ENCODE measurements around the gene CAST. TPM values are rescaled to one million over a fixed set of nuclear protein-coding genes. Genes with fewer than 3 reads are reported as not detected.

Gene CAST
- total RNA-seq, 1 experiment from 2014 or later, result 61.0 TPM

GRCh38 chr5:96703995-96704394 is 41.8 kb downstream of the CAST start:
- H3K27me3 ChIP-seq, result no peaks in the 10 kb centered on the region
- H3K36me3 ChIP-seq, result no peaks in the 10 kb centered on the region
- H3K4me3 ChIP-seq, result no peak overlapping the region
- H3K27ac ChIP-seq, result no peak overlapping the region
- H3K9me3 ChIP-seq (replicated peaks), result no peaks in the 10 kb centered on the region
- no peak for DNase-seq
- H3K4me1 ChIP-seq, result peaks cover 14% of the 10 kb centered on the region

GRCh38 chr5:96706433-96707111 is 44.4 kb downstream of the CAST start:
- Histone ChIP-seq H3K27me3 (no peaks in the 10 kb centered on the region), H3K36me3 (no peaks in the 10 kb centered on the region), H3K9me3 (replicated peaks) (no peaks in the 10 kb centered on the region), H3K4me1 (peaks cover 14% of the 10 kb centered on the region), H3K4me3 (peak overlapping the region; percentile 27), H3K27ac (peak overlapping the region; percentile 29)
- peak; percentile 34 to 69 for DNase-seq

GRCh38 chr5:96708600-96708999 is 46.4 kb downstream of the CAST start:
- Histone ChIP-seq H3K27me3 (no peaks in the 10 kb centered on the region), H3K4me1 (peaks cover 14% of the 10 kb centered on the region), H3K9me3 (replicated peaks) (no peaks in the 10 kb centered on the region), H3K36me3 (no peaks in the 10 kb centered on the region), H3K4me3 (no peak overlapping the region), H3K27ac (no peak overlapping the region)
- DNase-seq, result no peak

GRCh38 chr5:96709152-96709821 is 47.1 kb downstream of the CAST start:
- no peak for DNase-seq
- Histone ChIP-seq H3K4me1 (peaks cover 14% of the 10 kb centered on the region), H3K27ac (no peak overlapping the region), H3K27me3 (no peaks in the 10 kb centered on the region), H3K4me3 (no peak overlapping the region), H3K36me3 (no peaks in the 10 kb centered on the region), H3K9me3 (replicated peaks) (no peaks in the 10 kb centered on the region)

GRCh38 chr5:96712100-96712746 is 50.0 kb downstream of the CAST start:
- H3K27ac ChIP-seq, result no peak overlapping the region
- peaks cover 2% of the 10 kb centered on the region; the same call in 1 of the 2 replicates for H3K4me1 ChIP-seq
- no peaks in the 10 kb centered on the region for H3K9me3 ChIP-seq (replicated peaks)
- H3K27me3 ChIP-seq, result no peaks in the 10 kb centered on the region
- DNase-seq, result no peak
- no peaks in the 10 kb centered on the region for H3K36me3 ChIP-seq
- H3K4me3 ChIP-seq, result no peak overlapping the region

GRCh38 chr5:96714450-96714849 is 52.3 kb downstream of the CAST start:
- Histone ChIP-seq H3K27ac (no peak overlapping the region), H3K9me3 (replicated peaks) (no peaks in the 10 kb centered on the region), H3K4me1 (peaks cover 2% of the 10 kb centered on the region; the same call in 1 of the 2 replicates), H3K4me3 (no peak overlapping the region), H3K36me3 (no peaks in the 10 kb centered on the region), H3K27me3 (no peaks in the 10 kb centered on the region)
- no peak for DNase-seq

GRCh38 chr5:96714951-96715451 is 52.8 kb downstream of the CAST start:
- no peak overlapping the region for H3K27ac ChIP-seq
- peaks cover 2% of the 10 kb centered on the region; the same call in 1 of the 2 replicates for H3K4me1 ChIP-seq
- no peaks in the 10 kb centered on the region for H3K9me3 ChIP-seq (replicated peaks)
- no peak for DNase-seq
- H3K27me3 ChIP-seq, result no peaks in the 10 kb centered on the region
- H3K36me3 ChIP-seq, result no peaks in the 10 kb centered on the region
- H3K4me3 ChIP-seq, result no peak overlapping the region

- Histone ChIP-seq H3K4me1 (peaks cover 2% of the 10 kb centered on the region; the same call in 1 of the 2 replicates), H3K4me3 (no peak overlapping the region), H3K36me3 (no peaks in the 10 kb centered on the region), H3K27me3 (no peaks in the 10 kb centered on the region), H3K27ac (no peak overlapping the region), H3K9me3 (replicated peaks) (no peaks in the 10 kb centered on the region)
- DNase-seq, result no peak
Observed at GRCh38 chr5:96716007-96716406, 53.8 kb downstream of the CAST start.

- Histone ChIP-seq H3K4me1 (peaks cover 2% of the 10 kb centered on the region; the same call in 1 of the 2 replicates), H3K4me3 (no peak overlapping the region), H3K27me3 (no peaks in the 10 kb centered on the region), H3K27ac (no peak overlapping the region), H3K9me3 (replicated peaks) (no peaks in the 10 kb centered on the region), H3K36me3 (no peaks in the 10 kb centered on the region)
- no peak for DNase-seq
Observed at GRCh38 chr5:96716716-96717115, 54.5 kb downstream of the CAST start.

- Histone ChIP-seq H3K9me3 (replicated peaks) (no peaks in the 10 kb centered on the region), H3K4me3 (no peak overlapping the region)
- no peak for DNase-seq
Observed at GRCh38 chr5:96717874-96718273, 55.7 kb downstream of the CAST start.

GRCh38 chr5:96718635-96719077 is 56.5 kb downstream of the CAST start:
- Histone ChIP-seq H3K4me3 (no peak overlapping the region), H3K27me3 (no peaks in the 10 kb centered on the region), H3K36me3 (no peaks in the 10 kb centered on the region), H3K4me1 (peaks cover 2% of the 10 kb centered on the region; the same call in 1 of the 2 replicates), H3K27ac (no peak overlapping the region), H3K9me3 (replicated peaks) (no peaks in the 10 kb centered on the region)
- DNase-seq, result no peak

More at GRCh38 chr5:96717874-96718273, 55.7 kb downstream of the CAST start:
- H3K27ac ChIP-seq, result no peak overlapping the region
- H3K4me1 ChIP-seq, result peaks cover 2% of the 10 kb centered on the region; the same call in 1 of the 2 replicates
- no peaks in the 10 kb centered on the region for H3K27me3 ChIP-seq
- H3K36me3 ChIP-seq, result no peaks in the 10 kb centered on the region

GRCh38 chr5:96720408-96720807 is 58.2 kb downstream of the CAST start:
- H3K4me1 ChIP-seq, result no peaks in the 10 kb centered on the region

GRCh38 chr5:96721351-96721977 is 59.3 kb downstream of the CAST start:
- Histone ChIP-seq H3K27me3 (no peaks in the 10 kb centered on the region), H3K4me1 (no peaks in the 10 kb centered on the region), H3K27ac (no peak overlapping the region), H3K36me3 (no peaks in the 10 kb centered on the region), H3K4me3 (no peak overlapping the region), H3K9me3 (replicated peaks) (no peaks in the 10 kb centered on the region)
- no peak for DNase-seq

More at GRCh38 chr5:96720408-96720807, 58.2 kb downstream of the CAST start:
- H3K27ac ChIP-seq, result no peak overlapping the region
- H3K4me3 ChIP-seq, result no peak overlapping the region
- H3K9me3 ChIP-seq (replicated peaks), result no peaks in the 10 kb centered on the region
- no peaks in the 10 kb centered on the region for H3K27me3 ChIP-seq
- no peaks in the 10 kb centered on the region for H3K36me3 ChIP-seq
- no peak for DNase-seq

- H3K27me3 ChIP-seq, result no peaks in the 10 kb centered on the region
- no peaks in the 10 kb centered on the region for H3K4me1 ChIP-seq
- H3K9me3 ChIP-seq (replicated peaks), result no peaks in the 10 kb centered on the region
- H3K4me3 ChIP-seq, result no peak overlapping the region
- H3K27ac ChIP-seq, result no peak overlapping the region
- no peak for DNase-seq
- H3K36me3 ChIP-seq, result no peaks in the 10 kb centered on the region
Observed at GRCh38 chr5:96725257-96725656, 63.1 kb downstream of the CAST start.
